Measurements from ENCODE around the gene SPEG. TPM values are rescaled to one million over a fixed set of nuclear protein-coding genes. Genes with fewer than 3 reads are reported as not detected.
A peak's percentile ranks its signal among the peaks of the same experiment; 100 is the strongest.

Gene SPEG
- total and polyA plus RNA-seq, 2 of the 13 experiments (the other 11 are each of a cell fraction or from before 2014, with no cell fraction given), result 0.18 to 0.24 TPM

DNA sequence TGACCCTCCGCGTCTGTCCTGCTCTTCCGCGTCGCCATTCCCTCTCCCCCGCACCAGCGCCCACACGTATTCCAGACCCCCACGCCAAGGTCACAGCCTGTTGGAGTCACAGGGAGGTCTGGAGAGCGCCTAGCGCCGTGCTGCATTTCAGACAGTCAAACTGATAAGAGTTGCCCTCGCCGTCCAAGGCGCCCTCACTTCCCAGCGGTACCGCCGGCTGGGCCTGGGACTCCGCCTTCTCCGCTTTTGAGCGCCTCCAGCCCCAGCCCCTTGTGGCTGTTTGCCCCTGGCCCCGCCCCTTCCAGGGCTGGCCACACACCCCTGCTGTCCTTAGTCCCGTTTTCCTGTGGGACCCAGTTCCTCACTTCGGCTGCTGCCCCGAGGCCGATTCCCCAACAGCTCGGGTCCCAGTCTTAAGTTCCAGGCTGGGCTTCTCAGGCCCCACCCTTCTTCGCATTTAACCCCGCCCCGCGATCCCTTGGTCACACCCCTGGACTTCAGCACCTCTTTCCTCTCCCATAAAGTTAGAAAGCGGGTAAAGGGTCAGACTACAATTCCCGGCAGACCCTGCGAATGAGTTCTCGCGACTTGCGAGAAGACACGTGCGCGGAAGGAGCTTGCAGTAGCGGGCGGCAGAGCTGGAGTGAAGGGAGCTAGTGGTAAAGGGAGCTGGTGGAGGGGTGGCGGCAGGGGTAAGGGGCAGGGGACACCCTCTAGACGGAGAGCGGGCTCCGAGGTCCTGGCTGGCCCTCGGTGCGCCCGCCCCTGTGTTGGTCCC is 63.8 kb downstream of the SPEG start, which contains the start of gene GMPPA (continued):
- peak; percentile 93 for TF ChIP-seq ARID2 (CRISPR knock-in tag; IDR thresholded peaks at IDR 0.05; ENCODE audit: borderline replicate concordance)
- TF ChIP-seq ZNF513 (CRISPR knock-in tag; conservative IDR thresholded peaks at IDR 0.05), result no peak
- TF ChIP-seq CHD2 (IDR thresholded peaks at IDR 0.05; ENCODE audit: low read depth, low read length), result peak; percentile 99
- TF ChIP-seq TAF15 (IDR thresholded peaks at IDR 0.05; ENCODE audit: low read depth, low read length, poor library complexity, severe bottlenecking), result peak; percentile 48
- TF ChIP-seq SP1 (IDR thresholded peaks at IDR 0.05), result no peak
- TF ChIP-seq SP1 (CRISPR knock-in tag; IDR thresholded peaks at IDR 0.05), result peak; percentile 66; the same call in 1 of the 2 replicates
- TF ChIP-seq, protein P1, sequence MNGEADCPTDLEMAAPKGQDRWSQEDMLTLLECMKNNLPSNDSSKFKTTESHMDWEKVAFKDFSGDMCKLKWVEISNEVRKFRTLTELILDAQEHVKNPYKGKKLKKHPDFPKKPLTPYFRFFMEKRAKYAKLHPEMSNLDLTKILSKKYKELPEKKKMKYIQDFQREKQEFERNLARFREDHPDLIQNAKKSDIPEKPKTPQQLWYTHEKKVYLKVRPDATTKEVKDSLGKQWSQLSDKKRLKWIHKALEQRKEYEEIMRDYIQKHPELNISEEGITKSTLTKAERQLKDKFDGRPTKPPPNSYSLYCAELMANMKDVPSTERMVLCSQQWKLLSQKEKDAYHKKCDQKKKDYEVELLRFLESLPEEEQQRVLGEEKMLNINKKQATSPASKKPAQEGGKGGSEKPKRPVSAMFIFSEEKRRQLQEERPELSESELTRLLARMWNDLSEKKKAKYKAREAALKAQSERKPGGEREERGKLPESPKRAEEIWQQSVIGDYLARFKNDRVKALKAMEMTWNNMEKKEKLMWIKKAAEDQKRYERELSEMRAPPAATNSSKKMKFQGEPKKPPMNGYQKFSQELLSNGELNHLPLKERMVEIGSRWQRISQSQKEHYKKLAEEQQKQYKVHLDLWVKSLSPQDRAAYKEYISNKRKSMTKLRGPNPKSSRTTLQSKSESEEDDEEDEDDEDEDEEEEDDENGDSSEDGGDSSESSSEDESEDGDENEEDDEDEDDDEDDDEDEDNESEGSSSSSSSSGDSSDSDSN (CRISPR knock-in tag; IDR thresholded peaks at IDR 0.05), result 0 out of 2 replicates have a peak, but pooled peaks have one; percentile 11
- TF ChIP-seq ARNT2 (CRISPR knock-in tag; IDR thresholded peaks at IDR 0.05; ENCODE audit: low read depth), result peak; percentile 99
- no peak; the same call in none of the 2 replicates for TF ChIP-seq ZNF274 (CRISPR knock-in tag; IDR thresholded peaks at IDR 0.05)
- TF ChIP-seq MIER3 (CRISPR knock-in tag; IDR thresholded peaks at IDR 0.05; ENCODE audit: borderline replicate concordance), result peak; percentile 10; the same call in 1 of the 2 replicates
- TF ChIP-seq GPN1 (CRISPR knock-in tag; IDR thresholded peaks at IDR 0.05; ENCODE audit: borderline replicate concordance), result 0 out of 2 replicates have a peak, but pooled peaks have one; percentile 9
- no peak for TF ChIP-seq KLF9 (CRISPR knock-in tag; IDR thresholded peaks at IDR 0.05; ENCODE audit: low read depth)
- TF ChIP-seq NFYC (CRISPR knock-in tag; IDR thresholded peaks at IDR 0.05), result peak; percentile 7; the same call in 1 of the 2 replicates
- TF ChIP-seq CBX1 (IDR thresholded peaks at IDR 0.05; ENCODE audit: low read depth), result peak; percentile 95
- TF ChIP-seq, protein P2, sequence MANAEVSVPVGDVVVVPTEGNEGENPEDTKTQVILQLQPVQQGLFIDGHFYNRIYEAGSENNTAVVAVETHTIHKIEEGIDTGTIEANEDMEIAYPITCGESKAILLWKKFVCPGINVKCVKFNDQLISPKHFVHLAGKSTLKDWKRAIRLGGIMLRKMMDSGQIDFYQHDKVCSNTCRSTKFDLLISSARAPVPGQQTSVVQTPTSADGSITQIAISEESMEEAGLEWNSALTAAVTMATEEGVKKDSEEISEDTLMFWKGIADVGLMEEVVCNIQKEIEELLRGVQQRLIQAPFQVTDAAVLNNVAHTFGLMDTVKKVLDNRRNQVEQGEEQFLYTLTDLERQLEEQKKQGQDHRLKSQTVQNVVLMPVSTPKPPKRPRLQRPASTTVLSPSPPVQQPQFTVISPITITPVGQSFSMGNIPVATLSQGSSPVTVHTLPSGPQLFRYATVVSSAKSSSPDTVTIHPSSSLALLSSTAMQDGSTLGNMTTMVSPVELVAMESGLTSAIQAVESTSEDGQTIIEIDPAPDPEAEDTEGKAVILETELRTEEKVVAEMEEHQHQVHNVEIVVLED (CRISPR knock-in tag; IDR thresholded peaks at IDR 0.05; ENCODE audit: borderline replicate concordance), result peak; percentile 76
- TF ChIP-seq ZNF724P (CRISPR knock-in tag; IDR thresholded peaks at IDR 0.05; ENCODE audit: borderline replicate concordance), result no peak; the same call in 1 of the 2 replicates
- no peak for TF ChIP-seq RARG (CRISPR knock-in tag; IDR thresholded peaks at IDR 0.05; ENCODE audit: low read depth)
- peak; percentile 81 for TF ChIP-seq ZFX (CRISPR knock-in tag; IDR thresholded peaks at IDR 0.05; ENCODE audit: low read depth)
- TF ChIP-seq GABPA (IDR thresholded peaks at IDR 0.05; ENCODE audit: low read depth, low read length), result no peak
- TF ChIP-seq GABPA (CRISPR knock-in tag; IDR thresholded peaks at IDR 0.05; ENCODE audit: low read depth), result peak; percentile 81
- TF ChIP-seq ELF3 (CRISPR knock-in tag; IDR thresholded peaks at IDR 0.05), result peak; percentile 83
- peak; percentile 67 for TF ChIP-seq ZGPAT (CRISPR knock-in tag; IDR thresholded peaks at IDR 0.05)
- TF ChIP-seq SATB2 (CRISPR knock-in tag; IDR thresholded peaks at IDR 0.05), result no peak
- no peak; the same call in 1 of the 2 replicates for TF ChIP-seq CBX5 (CRISPR knock-in tag; IDR thresholded peaks at IDR 0.05; ENCODE audit: borderline replicate concordance)
